Mesendoderm (in vitro differentiated cells): ENCODE data around the gene MICAL2.

ENCODE experiments used
- DNase-seq: peaks from one replicate; pipeline ENCODE4 v3.0.0; 2013
- H2AK5ac ChIP-seq: 2 replicates; pipeline ENCODE4 v1.6.1; 2013; ENCODE audit warnings: low read length, inconsistent platforms
- H2BK120ac ChIP-seq: 2 replicates; pipeline ENCODE4 v1.6.1; 2013; ENCODE audit warnings: low read depth, mild to moderate bottlenecking, low read length, moderate library complexity, mixed read lengths
- H2BK15ac ChIP-seq: replicated peaks from 2 replicates; pipeline ENCODE4 v1.6.1; 2013; ENCODE audit warnings: low read depth, mild to moderate bottlenecking, moderate library complexity
- H2BK5ac ChIP-seq: 2 replicates; pipeline ENCODE4 v1.6.1; 2013; ENCODE audit warnings: low read length, inconsistent platforms
- H3K18ac ChIP-seq: 2 replicates; pipeline ENCODE4 v1.6.1; 2013; ENCODE audit warnings: mild to moderate bottlenecking, low read length, mixed read lengths
- H3K23ac ChIP-seq: one replicate; pipeline ENCODE4 v1.6.1; 2013; ENCODE audit warnings: low read length
- H3K27ac ChIP-seq: 2 replicates; pipeline ENCODE4 v1.5.1; 2013; ENCODE audit warnings: low read depth, mild to moderate bottlenecking, inconsistent platforms, low read length, moderate library complexity
- H3K27me3 ChIP-seq: 2 replicates; pipeline ENCODE4 v1.6.1; 2013; ENCODE audit warnings: low read length, control low read depth, mild to moderate bottlenecking, inconsistent platforms; ENCODE audit not compliant: insufficient read depth, poor library complexity
- H3K36me3 ChIP-seq: 2 replicates; pipeline ENCODE4 v1.6.1; 2013; ENCODE audit warnings: low read length, inconsistent platforms; ENCODE audit not compliant: control insufficient read depth, insufficient read depth
- H3K4ac ChIP-seq: one replicate; pipeline ENCODE4 v1.6.1; 2013; ENCODE audit warnings: low read depth, mild to moderate bottlenecking, low read length, moderate library complexity
- H3K4me1 ChIP-seq: 2 replicates; pipeline ENCODE4 v1.6.1; 2013; ENCODE audit warnings: low read depth, low read length, inconsistent platforms; ENCODE audit not compliant: control insufficient read depth
- H3K4me2 ChIP-seq: 2 replicates; pipeline ENCODE4 v1.6.1; 2013; ENCODE audit warnings: low read length
- H3K4me3 ChIP-seq: 2 replicates; pipeline ENCODE4 v1.5.1; 2013; ENCODE audit warnings: mild to moderate bottlenecking, low read length
- H3K56ac ChIP-seq: one replicate; pipeline ENCODE4 v1.6.1; 2013; ENCODE audit warnings: low read length
- H3K79me1 ChIP-seq: 2 replicates; pipeline ENCODE4 v1.6.1; 2013; ENCODE audit warnings: low read length, inconsistent platforms
- H3K79me2 ChIP-seq: 2 replicates; pipeline ENCODE4 v1.6.1; 2013; ENCODE audit warnings: mild to moderate bottlenecking, low read length; ENCODE audit not compliant: control insufficient read depth, insufficient read depth
- H3K9ac ChIP-seq: 2 replicates; pipeline ENCODE4 v1.6.1; 2013; ENCODE audit warnings: low read length, inconsistent platforms
- H4K5ac ChIP-seq: one replicate; pipeline ENCODE4 v1.6.1; 2013; ENCODE audit warnings: low read length
- H4K8ac ChIP-seq: one replicate; pipeline ENCODE4 v1.6.1; 2013; ENCODE audit warnings: low read depth, mild to moderate bottlenecking, control low read depth, low read length, moderate library complexity
- WGBS: extraction: QIAGEN DNeasy Blood & Tissue Kit; methylation state at CpG from one replicate; pipeline ENCODE4 v1.1.7; 2013; ENCODE audit warnings: low lambda C conversion rate, missing lambda C conversion rate; ENCODE audit not compliant: insufficient coverage; ENCODE audit errors: extremely low coverage; 5-methylcytosine and 5-hydroxymethylcytosine counted together

MICAL2 gene

GRCh38 chr11:12100429-12100828 lies 10.0 kb upstream of the MICAL2 start:
- Histone ChIP-seq H3K79me1 (no peaks in the 10 kb centered on the region), H3K27me3 (no peaks in the 10 kb centered on the region)
- WGBS, result no CpG with 5 or more reads among the region's 8 CpGs

GRCh38 chr11:12100841-12101242 lies 9.5 kb upstream of the MICAL2 start:
- no peak overlapping the region for H4K5ac ChIP-seq
- H3K36me3 ChIP-seq, result no peaks in the 10 kb centered on the region
- H3K4me2 ChIP-seq, result no peak overlapping the region
- no peak for DNase-seq
- no peaks in the 10 kb centered on the region for H3K79me1 ChIP-seq
- H3K79me2 ChIP-seq, result no peaks in the 10 kb centered on the region
- H3K18ac ChIP-seq, result no peak overlapping the region
- H4K8ac ChIP-seq, result no peak overlapping the region
- H3K4me1 ChIP-seq, result peaks cover 6% of the 10 kb centered on the region
- WGBS, result no CpG with 5 or more reads among the region's 5 CpGs
- no peak overlapping the region for H2BK120ac ChIP-seq
- no peak overlapping the region for H3K9ac ChIP-seq
- no peak overlapping the region for H3K23ac ChIP-seq
- H2AK5ac ChIP-seq, result no peak overlapping the region
- H3K56ac ChIP-seq, result no peak overlapping the region
- no peak overlapping the region for H2BK5ac ChIP-seq
- no peak overlapping the region for H3K27ac ChIP-seq
- H3K4me3 ChIP-seq, result no peak overlapping the region
- no peak overlapping the region for H3K4ac ChIP-seq
- no peak overlapping the region for H2BK15ac ChIP-seq
- no peaks in the 10 kb centered on the region for H3K27me3 ChIP-seq

More at GRCh38 chr11:12100429-12100828, 10.0 kb upstream of the MICAL2 start:
- Histone ChIP-seq H4K5ac (no peak overlapping the region), H2AK5ac (no peak overlapping the region), H3K27ac (no peak overlapping the region), H3K4me2 (no peak overlapping the region), H3K23ac (no peak overlapping the region), H2BK15ac (no peak overlapping the region), H3K9ac (no peak overlapping the region), H3K36me3 (no peaks in the 10 kb centered on the region), H2BK5ac (no peak overlapping the region), H3K79me2 (no peaks in the 10 kb centered on the region), H3K56ac (no peak overlapping the region), H3K4ac (no peak overlapping the region), H4K8ac (no peak overlapping the region), H2BK120ac (no peak overlapping the region), H3K4me1 (peaks cover 6% of the 10 kb centered on the region), H3K4me3 (no peak overlapping the region), H3K18ac (no peak overlapping the region)
- no peak for DNase-seq

- no peak for DNase-seq
- WGBS, result no CpG with 5 or more reads among the region's 1 CpG
- Histone ChIP-seq H3K4me1 (peaks cover 6% of the 10 kb centered on the region), H4K8ac (no peak overlapping the region), H4K5ac (no peak overlapping the region), H3K4me2 (no peak overlapping the region), H3K27ac (no peak overlapping the region), H3K9ac (no peak overlapping the region), H2BK5ac (no peak overlapping the region), H2BK120ac (no peak overlapping the region), H3K79me1 (no peaks in the 10 kb centered on the region), H3K4me3 (no peak overlapping the region), H3K27me3 (no peaks in the 10 kb centered on the region), H3K4ac (no peak overlapping the region), H3K36me3 (no peaks in the 10 kb centered on the region), H3K79me2 (no peaks in the 10 kb centered on the region), H2BK15ac (no peak overlapping the region), H3K56ac (no peak overlapping the region), H2AK5ac (no peak overlapping the region), H3K18ac (no peak overlapping the region), H3K23ac (no peak overlapping the region)
Observed at GRCh38 chr11:12101318-12101717, 9.1 kb upstream of the MICAL2 start.

- peaks cover 6% of the 10 kb centered on the region for H3K4me1 ChIP-seq
- H3K18ac ChIP-seq, result no peak overlapping the region
- DNase-seq, result peak; percentile 72
- H3K56ac ChIP-seq, result no peak overlapping the region
- no peaks in the 10 kb centered on the region for H3K79me2 ChIP-seq
- no peak overlapping the region for H4K8ac ChIP-seq
- H3K27ac ChIP-seq, result no peak overlapping the region
- H2BK15ac ChIP-seq, result no peak overlapping the region
- H3K4me3 ChIP-seq, result no peak overlapping the region
- no peaks in the 10 kb centered on the region for H3K36me3 ChIP-seq
- no peak overlapping the region for H3K4me2 ChIP-seq
- no peak overlapping the region for H4K5ac ChIP-seq
- H3K79me1 ChIP-seq, result no peaks in the 10 kb centered on the region
- no peak overlapping the region for H3K9ac ChIP-seq
- no peak overlapping the region for H2BK5ac ChIP-seq
- no peak overlapping the region for H3K23ac ChIP-seq
- H2AK5ac ChIP-seq, result no peak overlapping the region
- no CpG with 5 or more reads among the region's 5 CpGs for WGBS
- no peak overlapping the region for H2BK120ac ChIP-seq
- H3K27me3 ChIP-seq, result no peaks in the 10 kb centered on the region
- H3K4ac ChIP-seq, result no peak overlapping the region
Observed at GRCh38 chr11:12102588-12103410, 7.6 kb upstream of the MICAL2 start.

GRCh38 chr11:12103411-12104225 lies 6.8 kb upstream of the MICAL2 start:
- H3K9ac ChIP-seq, result no peak overlapping the region
- no peak overlapping the region for H2AK5ac ChIP-seq
- H3K4me2 ChIP-seq, result no peak overlapping the region
- H4K5ac ChIP-seq, result no peak overlapping the region
- H3K4me1 ChIP-seq, result peaks cover 6% of the 10 kb centered on the region
- H2BK120ac ChIP-seq, result no peak overlapping the region
- H3K23ac ChIP-seq, result no peak overlapping the region
- H2BK5ac ChIP-seq, result no peak overlapping the region
- H3K79me2 ChIP-seq, result no peaks in the 10 kb centered on the region
- H3K18ac ChIP-seq, result no peak overlapping the region
- H3K4ac ChIP-seq, result no peak overlapping the region
- no peaks in the 10 kb centered on the region for H3K27me3 ChIP-seq
- WGBS, result no CpG with 5 or more reads among the region's 7 CpGs
- H3K4me3 ChIP-seq, result no peak overlapping the region
- H2BK15ac ChIP-seq, result no peak overlapping the region
- H3K27ac ChIP-seq, result no peak overlapping the region
- no peak for DNase-seq
- H3K56ac ChIP-seq, result no peak overlapping the region
- H4K8ac ChIP-seq, result no peak overlapping the region
- H3K36me3 ChIP-seq, result no peaks in the 10 kb centered on the region
- no peaks in the 10 kb centered on the region for H3K79me1 ChIP-seq
